Fibroblast of lung (primary cell): Measurements from ENCODE around the gene ABCB8. TPM values are rescaled to one million over a fixed set of nuclear protein-coding genes. Genes with fewer than 3 reads are reported as not detected.
A peak's percentile ranks its signal among the peaks of the same experiment; 100 is the strongest.

Experiments used
- DNase-seq, 2 donors: peaks; one replicate each; pipeline versions ENCODE4 v3.0.0 to v3.0.0-alpha.2; 2010; ENCODE audit warnings: low read depth in 2 of 2
- H2AFZ ChIP-seq: 2 replicates; pipeline ENCODE4 v1.5.1; 2012; ENCODE audit warnings: low read length, control low read depth, inconsistent platforms
- H3K27ac ChIP-seq: 2 replicates; pipeline ENCODE4 v1.5.1; 2011; ENCODE audit warnings: low read length, control low read depth; ENCODE audit not compliant: insufficient read depth
- H3K27me3 ChIP-seq: 2 replicates; pipeline ENCODE4 v1.5.1; 2011; ENCODE audit warnings: mild to moderate bottlenecking, low read length; ENCODE audit not compliant: control insufficient read depth, insufficient read depth
- H3K36me3 ChIP-seq: 2 replicates; pipeline ENCODE4 v1.5.1; 2011; ENCODE audit warnings: low read length; ENCODE audit not compliant: control insufficient read depth, insufficient read depth
- H3K4me1 ChIP-seq: 2 replicates; pipeline ENCODE4 v1.5.1; 2011; ENCODE audit warnings: low read length; ENCODE audit not compliant: control insufficient read depth, insufficient read depth; ENCODE audit errors: extremely low read depth
- H3K4me2 ChIP-seq: 2 replicates; pipeline ENCODE4 v1.5.1; 2011; ENCODE audit warnings: low read length, control low read depth; ENCODE audit not compliant: insufficient read depth; ENCODE audit errors: extremely low read depth
- H3K4me3 ChIP-seq, 4 experiments: fragments of 200-600 bp in 1 of 4; sonication (generic) in 1 of 4; replicated peaks in 1 of 4; 2 replicates each; pipeline ENCODE4 v1.5.1; 2011 to 2016; ENCODE audit warnings: low read length in 4 of 4, low read depth in 3 of 4, mild to moderate bottlenecking in 3 of 4, control low read depth in 2 of 4, inconsistent platforms in 1 of 4, mixed read lengths in 1 of 4; ENCODE audit not compliant: insufficient read depth in 1 of 4; ENCODE audit errors: control extremely low read depth in 1 of 4
- H3K79me2 ChIP-seq: 2 replicates; pipeline ENCODE4 v1.5.1; 2012; ENCODE audit warnings: mild to moderate bottlenecking, low read length, inconsistent platforms; ENCODE audit not compliant: control insufficient read depth, insufficient read depth
- H3K9ac ChIP-seq: 2 replicates; pipeline ENCODE4 v1.5.1; 2011; ENCODE audit warnings: mild to moderate bottlenecking, low read length, control low read depth; ENCODE audit not compliant: insufficient read depth
- H3K9me3 ChIP-seq: 2 replicates; pipeline ENCODE4 v1.5.1; 2012; ENCODE audit warnings: low read depth, low read length; ENCODE audit not compliant: control insufficient read depth, insufficient read depth
- H4K20me1 ChIP-seq: 2 replicates; pipeline ENCODE4 v1.5.1; 2011; ENCODE audit warnings: low read length; ENCODE audit not compliant: control insufficient read depth, insufficient read depth; ENCODE audit errors: extremely low read depth
- EZH2 ChIP-seq: IDR thresholded peaks from 2 replicates; pipeline ENCODE4 v1.5.1; 2012; ENCODE audit warnings: low read length, control low read depth, mild to moderate bottlenecking; ENCODE audit errors: missing control alignments
- polyA plus RNA-seq, 2 donors: library from polyadenylated mRNA; depleted of rRNA in 1 of 2; stranded (reverse) in 1 of 2; unstranded in 1 of 2; fragments of >200 nt; gene quantifications; 2 replicates each; pipeline ENCODE4 v1.2.1, GENCODE V29; 2011 to 2012; ENCODE audit warnings: missing spikeins in 1 of 2
- total RNA-seq: library from RNA; depleted of rRNA; stranded (reverse); fragments of >200 nt; gene quantifications from 2 replicates; pipeline ENCODE4 v1.2.1, GENCODE V29; 2014
- TF ChIP-seq, protein P1 (sequence below), 2 donors: IDR thresholded peaks in 1 of 2; conservative IDR thresholded peaks in 1 of 2; 1 replicate in 1 of 2; 2 replicates in 1 of 2; pipeline ENCODE4 v1.5.1; 2011 to 2012; ENCODE audit warnings: low read length in 2 of 2, control low read depth in 1 of 2, inconsistent platforms in 1 of 2, low read depth in 1 of 2, mild to moderate bottlenecking in 1 of 2

The ABCB8 gene
- total and polyA plus RNA-seq, 2 donors (not counting 1 experiment from before 2014, with no cell fraction given) = 12.1 to 20.0 TPM

DNA sequence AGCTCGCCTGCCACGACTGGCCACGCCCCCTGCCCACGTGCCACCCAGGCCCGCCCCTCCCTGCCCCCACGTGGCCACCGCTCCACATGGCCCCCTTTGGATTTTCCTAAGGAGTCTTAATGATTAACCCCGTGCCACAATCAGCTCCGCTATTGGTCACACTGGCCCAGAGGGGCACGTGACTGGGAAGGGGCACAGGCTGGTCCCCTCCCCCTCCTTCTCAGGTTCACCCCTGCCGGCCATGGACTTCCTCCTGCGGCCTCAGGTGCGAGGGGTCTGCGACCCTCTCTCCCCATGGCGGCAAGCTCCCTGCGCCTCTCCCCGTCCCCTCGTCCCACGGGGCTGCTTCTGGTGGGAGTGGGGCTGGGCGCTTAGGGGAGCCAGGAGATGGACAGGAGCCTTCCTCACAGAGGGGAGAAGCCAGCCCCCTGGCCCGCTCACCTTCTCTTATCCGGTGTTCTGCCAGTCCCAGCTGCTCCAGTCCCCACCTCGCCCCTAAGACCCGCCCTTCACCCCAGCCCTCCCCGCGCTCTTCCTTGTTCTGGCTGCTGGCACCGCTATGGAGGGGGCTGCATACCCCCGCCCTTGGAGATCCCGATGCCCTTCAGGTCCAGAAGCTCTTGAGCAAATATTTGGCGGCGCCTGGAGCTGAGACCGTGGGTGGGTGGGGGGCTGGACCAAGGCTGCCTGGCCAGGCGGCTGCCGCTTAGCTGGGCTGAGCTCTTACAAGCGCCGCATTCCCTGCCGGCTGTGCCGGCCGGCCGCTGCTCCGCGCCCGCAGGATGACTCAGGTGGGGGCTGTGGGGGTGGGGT, 34.4 kb downstream of the ABCB8 start:
- Histone ChIP-seq H2AFZ (no peak overlapping the region), H3K9me3 (no peaks in the 10 kb centered on the region), H3K79me2 (peaks cover 33% of the 10 kb centered on the region), H3K27me3 (no peaks in the 10 kb centered on the region), H3K4me2 (peak overlapping the region; percentile 54), H3K9ac (no peak overlapping the region), H3K27ac (peak overlapping the region; percentile 56), H4K20me1 (no peaks in the 10 kb centered on the region), H3K4me3 (peak overlapping the region in 1 of 4 experiments; percentile 34), H3K36me3 (peaks cover 18% of the 10 kb centered on the region), H3K4me1 (peaks cover 20% of the 10 kb centered on the region)
- DNase-seq = peak; percentile 59 to 88
- TF ChIP-seq EZH2 = no peak
- TF ChIP-seq, protein P1, sequence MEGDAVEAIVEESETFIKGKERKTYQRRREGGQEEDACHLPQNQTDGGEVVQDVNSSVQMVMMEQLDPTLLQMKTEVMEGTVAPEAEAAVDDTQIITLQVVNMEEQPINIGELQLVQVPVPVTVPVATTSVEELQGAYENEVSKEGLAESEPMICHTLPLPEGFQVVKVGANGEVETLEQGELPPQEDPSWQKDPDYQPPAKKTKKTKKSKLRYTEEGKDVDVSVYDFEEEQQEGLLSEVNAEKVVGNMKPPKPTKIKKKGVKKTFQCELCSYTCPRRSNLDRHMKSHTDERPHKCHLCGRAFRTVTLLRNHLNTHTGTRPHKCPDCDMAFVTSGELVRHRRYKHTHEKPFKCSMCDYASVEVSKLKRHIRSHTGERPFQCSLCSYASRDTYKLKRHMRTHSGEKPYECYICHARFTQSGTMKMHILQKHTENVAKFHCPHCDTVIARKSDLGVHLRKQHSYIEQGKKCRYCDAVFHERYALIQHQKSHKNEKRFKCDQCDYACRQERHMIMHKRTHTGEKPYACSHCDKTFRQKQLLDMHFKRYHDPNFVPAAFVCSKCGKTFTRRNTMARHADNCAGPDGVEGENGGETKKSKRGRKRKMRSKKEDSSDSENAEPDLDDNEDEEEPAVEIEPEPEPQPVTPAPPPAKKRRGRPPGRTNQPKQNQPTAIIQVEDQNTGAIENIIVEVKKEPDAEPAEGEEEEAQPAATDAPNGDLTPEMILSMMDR (conservative IDR thresholded peaks at IDR 0.05 in 1 of 2, IDR thresholded peaks at IDR 0.05 in 1 of 2; ENCODE audit: low read depth in 1 of 2, low read length in 2 of 2) = no peak

DNA sequence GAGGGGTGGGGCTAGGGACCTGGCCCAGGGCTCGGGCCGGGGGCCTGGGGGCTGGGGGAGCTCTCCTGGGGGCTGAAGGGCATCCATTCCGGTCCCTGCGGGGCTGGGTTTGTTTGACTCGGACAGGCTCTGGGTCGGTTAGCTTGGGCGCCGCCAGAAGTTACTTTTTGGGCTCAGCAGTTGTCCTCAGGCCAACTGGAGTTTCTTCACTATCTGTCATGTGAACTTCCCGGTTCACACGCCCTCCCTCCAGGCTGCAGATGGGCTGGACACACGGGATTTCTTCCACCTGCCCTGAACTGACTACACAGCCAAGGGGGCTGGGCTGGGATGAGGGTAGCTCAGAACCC, 34.9 kb downstream of the ABCB8 start:
- H3K9ac ChIP-seq = no peak overlapping the region

DNA sequence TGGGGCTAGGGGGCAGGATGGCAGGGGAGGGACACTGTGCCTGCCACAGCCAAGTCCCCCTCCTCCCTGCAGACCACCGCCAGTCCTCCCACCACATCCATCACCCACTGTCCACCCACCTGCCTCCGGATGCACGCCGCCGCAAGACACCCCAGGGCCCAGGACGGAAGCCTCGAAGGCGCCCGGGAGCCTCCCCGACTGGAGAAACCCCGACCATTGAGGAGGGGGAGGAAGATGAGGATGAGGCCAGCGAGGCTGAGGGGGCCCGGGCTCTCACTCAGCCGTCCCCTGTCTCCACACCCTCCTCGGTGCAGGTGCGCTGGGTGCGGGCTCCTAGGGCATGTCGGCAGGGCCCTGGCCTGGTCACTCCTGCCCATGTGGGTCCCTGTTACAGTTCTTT, 36.2 kb downstream of the ABCB8 start:
- Histone ChIP-seq H2AFZ (no peak overlapping the region), H3K4me3 (no peak overlapping the region), H4K20me1 (no peaks in the 10 kb centered on the region), H3K4me2 (no peak overlapping the region), H3K36me3 (peaks cover 29% of the 10 kb centered on the region), H3K4me1 (peaks cover 11% of the 10 kb centered on the region), H3K27ac (no peak overlapping the region), H3K9me3 (no peaks in the 10 kb centered on the region), H3K79me2 (peaks cover 33% of the 10 kb centered on the region), H3K27me3 (no peaks in the 10 kb centered on the region), H3K9ac (no peak overlapping the region)
- no peak for DNase-seq
- TF ChIP-seq, protein P1 (conservative IDR thresholded peaks at IDR 0.05 in 1 of 2, IDR thresholded peaks at IDR 0.05 in 1 of 2; ENCODE audit: low read depth in 1 of 2, low read length in 2 of 2) = no peak
- no peak for TF ChIP-seq EZH2

More for the DNA sequence above, 34.9 kb downstream of the ABCB8 start:
- no peaks in the 10 kb centered on the region for H3K9me3 ChIP-seq
- peaks cover 23% of the 10 kb centered on the region for H3K36me3 ChIP-seq
- no peaks in the 10 kb centered on the region for H4K20me1 ChIP-seq
- peaks cover 20% of the 10 kb centered on the region for H3K4me1 ChIP-seq
- peaks cover 33% of the 10 kb centered on the region for H3K79me2 ChIP-seq
- no peak overlapping the region for H3K27ac ChIP-seq
- H2AFZ ChIP-seq = no peak overlapping the region
- no peak overlapping the region for H3K4me3 ChIP-seq
- no peak for TF ChIP-seq EZH2
- TF ChIP-seq, protein P1 (conservative IDR thresholded peaks at IDR 0.05 in 1 of 2, IDR thresholded peaks at IDR 0.05 in 1 of 2; ENCODE audit: low read depth in 1 of 2, low read length in 2 of 2) = no peak
- no peaks in the 10 kb centered on the region for H3K27me3 ChIP-seq
- no peak overlapping the region for H3K4me2 ChIP-seq
- peak; percentile 64 to 67 for DNase-seq
